Measurements from ENCODE around the gene PPARD. TPM values are rescaled to one million over a fixed set of nuclear protein-coding genes. Genes with fewer than 3 reads are reported as not detected.
A peak's percentile ranks its signal among the peaks of the same experiment; 100 is the strongest.

The PPARD gene
- total and polyA plus RNA-seq, 2 of the 13 experiments (the other 11 are each of a cell fraction or from before 2014, with no cell fraction given): 6.1 to 13.3 TPM

GRCh38 chr6:35385457-35386202 lies 43.3 kb downstream of the PPARD start (continued):
- no peak for TF ChIP-seq ATF2 (CRISPR knock-in tag; IDR thresholded peaks at IDR 0.05)
- no peak for TF ChIP-seq GABPA (IDR thresholded peaks at IDR 0.05; ENCODE audit: low read depth, low read length)
- no peak for TF ChIP-seq GABPA (CRISPR knock-in tag; IDR thresholded peaks at IDR 0.05; ENCODE audit: low read depth)
- TF ChIP-seq FOXO1 (CRISPR knock-in tag; IDR thresholded peaks at IDR 0.05): 0 out of 2 replicates have a peak, but pooled peaks have one; percentile 8
- no peak for TF ChIP-seq CSRNP1 (CRISPR knock-in tag; IDR thresholded peaks at IDR 0.05)
- TF ChIP-seq MEF2D (CRISPR knock-in tag; IDR thresholded peaks at IDR 0.05): no peak
- no peak for TF ChIP-seq ZC3H4 (CRISPR knock-in tag; IDR thresholded peaks at IDR 0.05; ENCODE audit: borderline replicate concordance)
- no peak for TF ChIP-seq ZUFSP (CRISPR knock-in tag; IDR thresholded peaks at IDR 0.05; ENCODE audit: borderline replicate concordance)
- TF ChIP-seq RORA (CRISPR knock-in tag; IDR thresholded peaks at IDR 0.05): no peak
- TF ChIP-seq SP140L (CRISPR knock-in tag; IDR thresholded peaks at IDR 0.05; ENCODE audit: borderline replicate concordance): no peak
- no peak for TF ChIP-seq JARID2 (CRISPR knock-in tag; IDR thresholded peaks at IDR 0.05; ENCODE audit: insufficient replicate concordance)
- TF ChIP-seq SOX13 (IDR thresholded peaks at IDR 0.05): no peak
- TF ChIP-seq SOX13 (CRISPR knock-in tag; conservative IDR thresholded peaks at IDR 0.05 in 1 of 2, IDR thresholded peaks at IDR 0.05 in 1 of 2): peak in 1 of 2 experiments; percentile 12; a peak in 1 of 4 replicates
- TF ChIP-seq FOXC1 (CRISPR knock-in tag; IDR thresholded peaks at IDR 0.05; ENCODE audit: borderline replicate concordance): no peak
- no peak for TF ChIP-seq E2F1 (CRISPR knock-in tag; IDR thresholded peaks at IDR 0.05)
- TF ChIP-seq AKNA (CRISPR knock-in tag; IDR thresholded peaks at IDR 0.05; ENCODE audit: borderline replicate concordance): no peak
- TF ChIP-seq TCF7L2 (IDR thresholded peaks at IDR 0.05; ENCODE audit: low read depth, low read length): no peak
- no peak for TF ChIP-seq MZF1 (CRISPR knock-in tag; IDR thresholded peaks at IDR 0.05; ENCODE audit: borderline replicate concordance)

All from HepG2 (cell line).